AG04450 (cell line): Measurements from ENCODE around the gene DMRTA1. TPM values are rescaled to one million over a fixed set of nuclear protein-coding genes. Genes with fewer than 3 reads are reported as not detected.

Experiments
- CTCF ChIA-PET: fragments of 300-600, 350-600 bp; formaldehyde crosslinking; extraction: SDS; loops from one replicate; lab custom pipeline; 2022; ENCODE audit warnings: antibody characterized with exemption, inconsistent platforms; lab: Charles Lee
- POLR2A ChIA-PET: fragments of 350-600 bp; formaldehyde crosslinking; extraction: SDS; loops from one replicate; lab custom pipeline; 2021; ENCODE audit warnings: antibody characterized with exemption, inconsistent platforms; lab: Yijun Ruan, JAX
- DNase-seq: peaks from one replicate; pipeline ENCODE4 v3.0.0-alpha.2; 2011; ENCODE audit warnings: low read depth, low spot score
- H3K27ac ChIP-seq: one replicate; pipeline ENCODE4 v1.5.1; 2012; ENCODE audit warnings: low read depth, low read length, control low read depth
- H3K27me3 ChIP-seq: one replicate; pipeline ENCODE4 v1.6.0; 2012; ENCODE audit warnings: low read length; ENCODE audit not compliant: control insufficient read depth, insufficient read depth
- H3K4me3 ChIP-seq: 2 replicates; pipeline ENCODE4 v1.5.1; 2011; ENCODE audit warnings: mild to moderate bottlenecking, low read depth, low read length, control low read depth
- H3K9me3 ChIP-seq: 2 replicates; pipeline ENCODE4 v1.5.1; 2012; ENCODE audit warnings: low read length; ENCODE audit not compliant: control insufficient read depth, insufficient read depth
- CTCF ChIP-seq: IDR thresholded peaks from 2 replicates; pipeline ENCODE4 v1.5.1; 2011; ENCODE audit warnings: low read depth, low read length, control low read depth, inconsistent platforms
- polyA plus RNA-seq: library from polyadenylated mRNA; depleted of rRNA; stranded (reverse); fragments of >200 nt; gene quantifications from 2 replicates; pipeline ENCODE4 v1.2.3, GENCODE V29; 2011

The DMRTA1 gene
- polyA plus RNA-seq, 1 experiment, result 0.07 TPM

GRCh38 chr9:22447618-22448305, 1.1 kb downstream of the DMRTA1 start:
- no peak for DNase-seq
- CTCF ChIA-PET, result interaction anchor here (0.6 to 2.0 kb wide), 4 partner anchors 141 to 634 kb away, joined by 6 to 10 read pairs (median 8); no protein-coding TSS in a partner anchor
- H3K4me3 ChIP-seq, result peak overlapping the region; percentile 65
- no peak overlapping the region for H3K27ac ChIP-seq
- POLR2A ChIA-PET, result no interaction called here
- H3K9me3 ChIP-seq, result no peaks in the 10 kb centered on the region
- TF ChIP-seq CTCF, result no peak; the same call in 1 of the 2 replicates
- H3K27me3 ChIP-seq, result no peaks in the 10 kb centered on the region

GRCh38 chr9:22449719-22450118, 3.1 kb downstream of the DMRTA1 start:
- Histone ChIP-seq H3K4me3 (no peak overlapping the region), H3K9me3 (no peaks in the 10 kb centered on the region), H3K27me3 (no peaks in the 10 kb centered on the region), H3K27ac (no peak overlapping the region)
- ChIA-PET POLR2A (no interaction called here), CTCF (interaction anchor here (1.3 to 1.9 kb wide), 2 partner anchors 143 to 205 kb away, joined by 7 to 10 read pairs; no protein-coding TSS in a partner anchor)
- no peak for DNase-seq
- no peak for TF ChIP-seq CTCF

DNA sequence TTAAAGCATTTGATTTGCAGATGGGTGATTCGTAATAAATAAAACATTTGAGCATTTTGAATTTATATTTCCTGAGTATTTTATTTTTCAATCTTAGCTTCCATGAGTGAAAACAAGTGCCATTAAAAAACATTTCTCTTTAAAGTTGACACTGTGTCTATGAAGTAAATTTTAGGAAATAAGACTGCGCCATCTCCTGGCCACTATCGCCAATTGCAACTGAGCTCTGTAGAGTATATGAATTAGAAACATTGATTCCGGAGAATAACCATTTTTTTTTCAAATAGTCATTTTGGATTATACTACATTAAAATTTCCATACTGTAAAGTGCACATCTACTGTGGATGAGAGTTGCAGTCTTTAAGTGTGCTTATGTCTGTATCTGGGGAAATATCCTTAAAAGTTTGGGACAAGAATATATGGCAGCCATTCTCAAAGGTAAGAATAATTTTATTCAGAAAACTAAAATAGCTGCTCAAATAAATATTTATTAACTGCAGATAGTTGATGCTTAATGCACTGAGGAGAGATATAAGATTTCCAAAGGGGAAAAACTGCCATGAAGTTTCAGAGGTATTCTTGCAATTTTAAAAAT, 5.9 kb downstream of the DMRTA1 start:
- ChIA-PET CTCF (interaction anchor here (0.7 to 3.0 kb wide), 31 partner anchors 9 to 1126 kb away, joined by 3 to 94 read pairs (median 4); no protein-coding TSS in a partner anchor), POLR2A (no interaction called here)
- no peak for DNase-seq
- Histone ChIP-seq H3K9me3 (no peaks in the 10 kb centered on the region), H3K27ac (no peak overlapping the region), H3K27me3 (no peaks in the 10 kb centered on the region), H3K4me3 (no peak overlapping the region)
- peak; percentile 73 for TF ChIP-seq CTCF

GRCh38 chr9:22454016-22454415, 7.4 kb downstream of the DMRTA1 start:
- Histone ChIP-seq H3K9me3 (no peaks in the 10 kb centered on the region), H3K4me3 (no peak overlapping the region), H3K27ac (no peak overlapping the region), H3K27me3 (no peaks in the 10 kb centered on the region)
- no peak for DNase-seq
- TF ChIP-seq CTCF, result no peak
- CTCF ChIA-PET, result interaction anchor here (0.6 to 3.0 kb wide), 4 partner anchors 16 to 486 kb away, joined by 3 to 18 read pairs (median 6); no protein-coding TSS in a partner anchor
- POLR2A ChIA-PET, result no interaction called here

GRCh38 chr9:22455181-22455580, 8.6 kb downstream of the DMRTA1 start:
- POLR2A ChIA-PET, result no interaction called here
- Histone ChIP-seq H3K27me3 (no peaks in the 10 kb centered on the region), H3K9me3 (no peaks in the 10 kb centered on the region), H3K4me3 (no peak overlapping the region), H3K27ac (no peak overlapping the region)
- DNase-seq, result no peak
- TF ChIP-seq CTCF, result no peak
- CTCF ChIA-PET, result interaction anchor here (1.7 to 3.0 kb wide), 3 partner anchors 14 to 211 kb away, joined by 9 to 18 read pairs (median 11); no protein-coding TSS in a partner anchor
